HCT116 (cell line): Measurements from ENCODE around the gene PDE7B.
A peak's percentile ranks its signal among the peaks of the same experiment; 100 is the strongest.

Experiments used
- CEBPB ChIP-seq: IDR thresholded peaks from 2 replicates; pipeline ENCODE4 v1.6.1; 2012; ENCODE audit warnings: low read depth
- CTCF ChIP-seq, 3 experiments: fragments of 200-600 bp in 1 of 3; sonication (generic) in 1 of 3; IDR thresholded peaks in 2 of 3; conservative IDR thresholded peaks in 1 of 3; 2 replicates each; pipeline ENCODE4 v1.5.1; 2012 to 2017; ENCODE audit warnings: low read depth in 2 of 3, low read length in 2 of 3, antibody characterized with exemption in 1 of 3, borderline replicate concordance in 1 of 3, control low read depth in 1 of 3, mild to moderate bottlenecking in 1 of 3, mixed read lengths in 1 of 3, mixed run types in 1 of 3, moderate library complexity in 1 of 3; ENCODE audit not compliant: insufficient read depth in 1 of 3
- EZH2 ChIP-seq: fragments of 200-600 bp; sonication (generic); IDR thresholded peaks from 2 replicates; pipeline ENCODE4 v1.6.1; 2017; ENCODE audit warnings: antibody characterized with exemption, mixed run types
- MAX ChIP-seq: IDR thresholded peaks from 2 replicates; pipeline ENCODE4 v1.6.1; 2012
- POLR2A ChIP-seq: IDR thresholded peaks from 2 replicates; pipeline ENCODE4 v1.7.0; 2011; ENCODE audit warnings: borderline replicate concordance; ENCODE audit not compliant: insufficient read depth, insufficient read length; ENCODE audit errors: extremely low read depth
- POLR2AphosphoS5 ChIP-seq: IDR thresholded peaks from 2 replicates; pipeline ENCODE4 v1.6.1; 2011; ENCODE audit warnings: mild to moderate bottlenecking, low read depth, low read length, moderate library complexity
- RAD21 ChIP-seq: IDR thresholded peaks from 2 replicates; pipeline ENCODE4 v1.6.1; 2012; ENCODE audit warnings: low read depth, mild to moderate bottlenecking
- SP1 ChIP-seq: IDR thresholded peaks from 2 replicates; pipeline ENCODE4 v1.6.1; 2012; ENCODE audit warnings: low read depth
- SRF ChIP-seq: IDR thresholded peaks from 2 replicates; pipeline ENCODE4 v1.6.1; 2012; ENCODE audit warnings: low read depth
- TCF7L2 ChIP-seq: IDR thresholded peaks from 2 replicates; pipeline ENCODE4 v1.7.0; 2011; ENCODE audit warnings: borderline replicate concordance, inconsistent platforms; ENCODE audit not compliant: insufficient read depth, insufficient read length; ENCODE audit errors: extremely low read depth
- ZBTB33 ChIP-seq: IDR thresholded peaks from 2 replicates; pipeline ENCODE4 v1.6.1; 2011; ENCODE audit warnings: mild to moderate bottlenecking, low read length, moderate library complexity; ENCODE audit not compliant: insufficient replicate concordance; ENCODE audit errors: extremely low read depth
- ZNF274 ChIP-seq: fragments of 200-500 bp; sonication (Bioruptor generic); IDR thresholded peaks from 2 replicates; pipeline ENCODE4 v1.6.1; 2014; ENCODE audit warnings: mild to moderate bottlenecking, low read depth, low read length, inconsistent platforms

- TF ChIP-seq POLR2A (no peak), CTCF (IDR thresholded peaks at IDR 0.05 in 2 of 3, conservative IDR thresholded peaks at IDR 0.05 in 1 of 3; ENCODE audit: borderline replicate concordance in 1 of 3, insufficient read depth in 1 of 3, low read depth in 2 of 3, low read length in 2 of 3) (no peak), EZH2 (no peak), POLR2AphosphoS5 (no peak), RAD21 (peak; percentile 29), CEBPB (no peak), MAX (no peak), TCF7L2 (no peak), SP1 (no peak), ZNF274 (no peak), SRF (no peak), ZBTB33 (no peak)
These were observed 350.2 kb downstream of the PDE7B start for GRCh38 chr6:136201732-136202131.
